Measurements from ENCODE around the gene ABTB1. TPM values are rescaled to one million over a fixed set of nuclear protein-coding genes. Genes with fewer than 3 reads are reported as not detected.

Gene ABTB1
- total RNA-seq, 4 donors from 2014 or later, result 17.6 to 91.9 (median 51.3) TPM

- TF ChIP-seq CTCF (IDR thresholded peaks at IDR 0.05; ENCODE audit: low read depth), result no peak
Measured at GRCh38 chr3:127661600-127661999, 11.2 kb upstream of the ABTB1 start.

DNA sequence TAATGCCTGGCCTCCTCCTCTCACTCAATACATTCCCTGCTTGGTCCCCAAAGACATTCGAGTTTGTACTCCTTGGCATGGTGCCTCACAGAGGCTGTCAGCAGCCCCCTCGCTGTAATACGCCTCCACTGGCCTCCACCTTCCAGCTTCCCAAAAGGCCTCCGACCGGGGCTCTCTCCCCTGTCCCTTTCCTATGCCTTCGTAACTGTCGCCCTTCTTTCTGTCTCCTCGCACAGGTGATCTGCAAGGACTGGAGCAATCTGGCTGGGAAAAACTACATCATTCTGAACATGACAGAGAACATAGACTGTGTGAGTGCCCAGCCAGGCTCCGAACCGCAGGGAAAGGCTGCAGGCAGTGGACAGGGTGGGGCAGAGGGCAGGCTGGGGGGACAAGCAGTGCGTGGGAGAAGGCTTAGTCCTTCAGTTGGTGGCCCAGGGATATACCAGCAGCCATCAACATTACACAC is 10.7 kb upstream of the ABTB1 start:
- no peak for TF ChIP-seq CTCF (IDR thresholded peaks at IDR 0.05; ENCODE audit: low read depth)

DNA sequence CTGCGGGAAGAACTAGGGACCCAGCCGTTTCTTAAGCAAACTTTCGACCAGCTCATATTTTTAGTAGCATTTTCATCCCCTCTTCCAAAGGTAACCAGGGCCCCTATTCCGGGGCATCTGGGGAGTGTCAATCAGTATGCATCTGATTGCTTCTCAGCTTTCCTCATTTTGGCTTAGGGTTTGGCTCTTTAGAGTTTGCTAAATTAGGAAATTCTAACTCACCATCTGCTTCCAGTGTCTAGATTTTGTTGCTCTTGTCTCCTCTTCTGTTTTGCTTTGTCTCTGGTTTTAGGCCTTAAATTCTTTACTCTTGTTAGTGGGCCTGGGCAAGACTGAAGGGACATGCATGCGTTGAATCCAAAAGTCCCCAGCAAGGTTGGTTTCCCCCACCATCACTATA is 9.6 kb upstream of the ABTB1 start:
- no peak for TF ChIP-seq CTCF (IDR thresholded peaks at IDR 0.05; ENCODE audit: low read depth)

GRCh38 chr3:127665165-127665564 is 7.6 kb upstream of the ABTB1 start:
- TF ChIP-seq CTCF (IDR thresholded peaks at IDR 0.05; ENCODE audit: low read depth), result no peak

DNA sequence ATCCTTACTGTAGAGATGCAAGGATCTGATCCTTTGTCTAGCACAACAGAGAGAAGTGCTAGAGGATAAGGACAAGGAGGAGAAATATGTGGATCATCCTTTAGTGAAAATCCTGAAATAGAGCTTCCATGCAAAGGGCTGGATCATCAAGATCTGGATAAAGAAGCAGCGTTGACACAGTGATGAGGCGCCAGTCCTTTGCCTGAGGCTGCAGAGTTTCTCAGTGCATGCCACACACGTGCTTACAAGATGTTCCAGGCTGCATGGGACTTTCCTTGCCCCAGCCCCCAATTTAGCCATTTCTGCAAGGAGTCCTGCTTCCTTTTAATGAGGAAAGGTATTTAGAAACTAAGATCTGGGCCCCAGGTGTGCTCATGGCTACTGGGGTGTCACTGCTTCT is 7.2 kb upstream of the ABTB1 start:
- TF ChIP-seq CTCF (IDR thresholded peaks at IDR 0.05; ENCODE audit: low read depth), result no peak

GRCh38 chr3:127666676-127667075 is 6.1 kb upstream of the ABTB1 start:
- no peak for TF ChIP-seq CTCF (IDR thresholded peaks at IDR 0.05; ENCODE audit: low read depth)

GRCh38 chr3:127667119-127667681 is 5.6 kb upstream of the ABTB1 start:
- TF ChIP-seq CTCF (IDR thresholded peaks at IDR 0.05; ENCODE audit: low read depth), result no peak
